NCI-H2107 treated with DMSO at 0.1 percent for 48 hours (cell line): Measurements from ENCODE around the gene CDC42BPB.

Experiments used
- DNase-seq: peaks from one replicate; lab custom pipeline; 2025; ENCODE audit not compliant: unreplicated experiment; lab: John Stamatoyannopoulos, UW

CDC42BPB gene

DNA sequence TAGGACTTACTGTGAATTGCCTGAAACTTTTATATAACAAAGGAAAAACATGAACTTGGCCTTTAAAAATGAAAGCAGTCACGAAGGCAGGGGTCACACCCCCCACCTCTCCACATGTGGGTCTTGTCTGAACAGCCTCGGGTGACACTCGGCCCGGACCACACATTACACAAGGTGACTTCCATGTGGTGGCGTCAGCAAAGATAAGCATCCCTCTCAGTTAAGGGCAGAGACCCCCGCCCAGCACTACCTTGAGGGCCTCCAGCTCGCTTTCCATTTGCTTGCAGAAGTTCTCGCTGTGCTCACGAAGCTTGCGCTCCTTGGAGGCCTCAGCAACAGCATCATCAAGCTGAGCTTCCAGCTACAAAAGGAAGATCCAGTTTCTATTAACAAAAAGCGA is 87.4 kb downstream of the CDC42BPB start:
- no peak for DNase-seq

DNA sequence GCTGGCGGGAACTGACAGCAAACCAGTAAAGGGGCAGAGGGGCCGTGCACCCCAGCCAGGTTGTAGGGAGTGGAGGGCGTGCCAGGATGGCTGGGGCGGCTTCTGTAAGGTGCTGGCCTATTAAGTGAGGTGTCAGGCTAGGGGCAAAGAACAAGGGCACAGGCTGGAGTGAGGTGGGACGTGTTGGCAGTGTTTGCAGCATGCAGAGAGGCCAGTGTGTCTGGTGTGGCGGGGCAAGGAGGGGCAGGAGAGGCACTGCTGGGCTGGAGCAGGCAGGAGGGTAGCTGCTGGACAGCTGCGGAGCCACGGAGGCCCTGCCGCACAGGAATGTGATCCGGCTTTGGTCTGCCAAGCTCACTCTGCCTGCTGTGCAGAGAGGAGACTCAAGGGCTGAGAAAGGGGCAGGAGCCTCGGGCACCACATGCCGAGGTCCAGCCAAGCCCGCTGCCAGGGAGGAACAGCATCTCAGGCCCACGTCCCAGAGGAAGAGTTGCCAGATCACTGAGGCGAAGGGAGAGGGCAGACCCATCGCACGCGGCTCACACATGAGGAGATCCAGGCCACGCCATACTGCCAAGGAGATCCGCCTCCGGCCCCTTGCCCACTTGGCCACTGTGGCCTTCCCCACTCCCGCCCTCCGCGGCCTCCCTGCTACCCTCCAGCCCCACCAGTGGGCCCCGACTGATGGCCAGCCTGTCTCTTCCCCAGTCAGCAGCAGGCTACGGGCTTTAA is 88.1 kb downstream of the CDC42BPB start:
- no peak for DNase-seq

DNA sequence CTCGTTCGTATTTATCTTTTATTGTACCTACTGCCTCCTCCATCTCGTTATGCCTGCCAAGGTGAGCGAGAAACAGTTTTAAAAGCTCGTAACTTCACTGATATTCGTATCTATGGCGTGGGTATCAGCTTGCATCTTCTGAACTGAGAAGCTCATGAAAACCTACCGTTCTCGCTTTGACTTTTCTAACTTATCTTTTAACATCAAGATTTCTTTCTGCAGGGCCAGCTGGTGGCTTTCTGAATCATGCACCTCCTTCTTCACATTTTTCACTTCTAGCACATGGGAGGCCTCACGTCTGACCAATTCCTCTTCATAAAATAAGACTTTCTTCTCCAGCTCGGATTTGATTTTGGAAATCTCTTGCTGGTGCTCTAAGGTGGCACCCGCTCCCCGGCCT is 89.0 kb downstream of the CDC42BPB start:
- DNase-seq: no peak

DNA sequence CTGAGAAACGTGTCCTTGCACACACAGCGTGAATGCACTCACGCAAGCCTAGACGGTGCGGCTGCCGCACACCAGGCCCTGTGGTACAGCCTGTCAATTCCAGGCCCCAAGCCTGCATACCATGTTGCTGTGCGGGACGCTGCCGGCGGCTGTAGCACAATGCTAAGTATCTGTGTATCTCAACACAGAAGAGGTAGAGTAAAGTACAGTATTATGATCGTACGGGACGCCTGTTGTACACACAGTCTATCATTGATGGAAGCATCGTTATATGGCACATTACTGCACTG is 89.9 kb downstream of the CDC42BPB start:
- no peak for DNase-seq

DNA sequence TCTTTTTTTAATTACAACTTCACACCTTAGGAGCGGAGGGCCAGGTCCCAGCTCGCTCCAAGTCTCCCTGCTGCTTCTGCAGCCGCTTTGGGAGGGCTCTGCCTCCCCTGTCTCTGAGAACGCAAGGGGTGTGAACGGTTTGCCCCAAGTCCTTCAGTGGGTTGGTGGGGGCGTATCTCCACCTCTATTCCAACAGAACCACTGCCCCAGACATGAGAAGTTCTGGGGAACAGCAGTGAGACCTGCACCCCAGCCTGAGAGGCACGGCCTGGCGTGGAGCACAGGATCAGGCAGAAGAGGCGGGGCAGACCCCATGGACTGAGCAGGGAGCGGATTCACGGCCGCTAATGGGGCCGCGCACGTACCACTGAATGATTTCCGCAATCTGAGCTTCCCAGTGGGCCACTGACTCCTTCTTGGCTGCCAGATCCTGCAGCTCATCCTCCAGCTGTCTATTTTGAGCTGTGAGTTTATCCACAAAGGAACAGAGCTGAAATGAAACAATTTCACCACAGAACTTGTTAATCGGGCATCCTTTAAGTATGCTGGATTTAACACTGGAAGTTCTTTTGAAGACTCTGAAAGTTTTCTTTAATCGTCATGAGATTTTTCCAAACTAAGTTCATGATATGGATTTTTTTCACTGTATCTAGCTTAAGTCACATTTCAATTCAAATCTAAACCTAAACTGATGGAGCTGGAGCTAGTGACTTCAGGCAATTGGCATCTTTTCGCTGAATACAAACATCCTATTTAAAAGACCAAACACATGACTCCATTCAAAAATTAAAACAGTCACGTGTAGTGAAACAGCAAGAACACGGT is 90.5 kb downstream of the CDC42BPB start:
- DNase-seq: no peak

DNA sequence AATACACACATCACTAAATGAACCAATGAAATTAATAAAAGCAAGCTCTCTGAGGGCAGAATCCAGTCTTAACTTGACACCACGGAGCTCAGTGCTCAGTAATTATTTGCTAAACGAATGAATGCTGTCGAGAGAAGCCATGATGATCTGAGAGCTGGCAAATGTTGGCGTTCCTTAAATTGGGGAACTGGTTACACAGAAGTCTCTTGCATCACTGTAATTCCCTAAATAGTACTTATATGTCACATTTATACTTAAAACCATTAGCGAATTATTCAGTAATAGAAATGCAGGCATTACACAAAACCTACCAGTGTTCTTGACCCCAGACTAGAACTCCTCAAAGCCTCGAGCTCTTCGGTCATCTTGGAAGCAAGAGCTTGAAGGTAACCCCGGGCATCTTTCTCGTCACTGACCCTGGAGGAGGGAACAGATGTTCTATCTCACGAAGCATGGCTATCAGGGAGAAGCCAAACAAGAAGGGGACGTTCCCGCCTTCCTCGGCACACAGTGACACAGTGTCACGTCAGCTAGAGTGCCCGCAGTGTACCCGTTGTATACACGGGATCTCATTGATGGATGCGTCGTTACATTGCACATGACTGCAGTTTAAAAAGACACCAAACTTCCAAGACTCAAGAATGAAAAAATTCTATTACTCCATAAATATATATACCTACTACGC is 91.2 kb downstream of the CDC42BPB start:
- no peak for DNase-seq

DNA sequence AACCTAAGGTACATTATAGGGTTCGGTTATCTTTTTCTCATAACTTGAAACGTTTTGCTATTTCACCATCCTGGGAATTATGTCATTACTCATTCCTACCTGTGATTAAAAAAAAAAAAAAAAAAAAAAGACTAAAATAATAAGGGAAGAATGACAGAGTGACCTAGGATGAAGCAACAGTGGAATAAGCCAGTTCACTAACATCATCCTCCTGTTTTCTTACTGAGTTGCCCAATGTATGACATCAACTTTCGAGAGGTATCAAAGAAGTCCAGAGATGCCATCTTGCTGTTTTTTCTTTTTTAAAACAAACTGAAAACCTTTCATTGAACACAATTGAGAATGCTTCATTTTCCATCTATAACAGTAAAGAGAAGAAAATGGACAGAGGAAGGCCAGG is 92.1 kb downstream of the CDC42BPB start:
- no peak for DNase-seq

DNA sequence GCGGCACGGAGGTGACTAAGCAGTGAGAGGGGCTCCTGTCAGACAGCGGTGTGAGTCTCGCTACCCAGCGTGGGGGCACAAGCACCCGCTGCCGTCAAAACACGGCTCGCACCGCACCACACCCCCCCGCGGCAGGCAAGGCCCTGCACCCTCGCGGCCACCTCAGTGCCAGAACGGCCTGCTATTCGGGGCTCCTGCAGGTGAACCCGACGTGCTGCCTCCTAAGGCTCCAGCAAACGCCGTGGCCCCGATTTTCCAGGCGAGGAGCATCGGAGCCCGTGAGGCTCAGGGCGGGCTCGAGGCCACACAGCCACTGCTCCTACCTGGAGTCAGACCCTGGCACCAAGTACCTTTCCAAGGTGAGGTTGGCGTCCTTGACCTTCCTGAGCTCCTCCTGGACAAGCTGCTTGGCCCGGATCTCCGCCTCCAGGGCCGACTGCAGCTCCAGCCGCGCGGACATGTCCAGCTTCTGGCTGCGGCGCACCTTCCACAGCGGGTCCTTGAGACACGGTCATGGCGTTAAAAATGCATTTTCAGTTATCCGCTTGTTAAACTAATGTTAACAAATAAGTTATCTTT is 93.1 kb downstream of the CDC42BPB start:
- DNase-seq: no peak

DNA sequence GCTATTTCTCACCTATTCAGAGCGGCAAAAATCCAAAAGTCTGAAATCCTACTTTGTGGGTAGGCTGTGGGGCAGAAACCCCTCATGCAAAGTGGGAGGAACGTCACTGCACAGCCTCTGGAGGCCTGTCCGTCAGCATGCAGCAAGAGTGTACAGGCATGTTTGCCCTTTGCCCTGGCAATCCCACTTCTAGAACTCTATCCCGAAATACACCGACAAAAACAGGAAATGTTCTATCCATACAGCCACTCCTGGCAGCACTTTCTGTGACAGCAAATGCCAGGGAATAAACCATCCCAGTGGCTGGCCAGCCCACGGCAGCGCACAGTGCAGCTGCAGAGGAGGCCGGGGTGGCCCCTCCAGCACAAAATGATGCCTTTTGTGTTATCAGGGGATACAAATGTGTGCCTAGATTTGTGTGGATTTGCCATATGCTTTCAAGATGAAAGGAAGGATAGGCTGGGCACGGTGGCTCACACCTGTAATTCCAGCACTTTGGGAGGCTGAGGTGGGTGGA is 95.2 kb downstream of the CDC42BPB start:
- no peak for DNase-seq

DNA sequence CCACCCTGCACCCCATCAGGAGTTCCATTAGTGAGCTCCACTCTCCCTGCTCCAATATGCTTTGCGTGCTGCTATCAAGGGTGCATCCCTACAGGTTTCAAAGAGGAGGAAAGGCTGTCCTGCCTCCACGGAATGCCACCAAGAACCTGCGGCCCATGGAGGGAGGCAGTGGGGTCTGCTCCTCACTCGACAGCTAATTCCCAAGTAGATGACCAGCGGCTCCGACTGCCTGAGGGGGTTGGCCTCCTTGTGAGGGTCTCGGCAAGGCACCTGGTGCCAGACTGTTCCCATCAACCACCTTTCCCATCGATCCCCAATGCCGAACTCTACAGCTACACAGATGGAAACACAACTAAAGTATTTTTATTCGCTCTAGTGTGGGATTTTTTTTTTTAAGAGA is 98.9 kb downstream of the CDC42BPB start:
- no peak for DNase-seq

DNA sequence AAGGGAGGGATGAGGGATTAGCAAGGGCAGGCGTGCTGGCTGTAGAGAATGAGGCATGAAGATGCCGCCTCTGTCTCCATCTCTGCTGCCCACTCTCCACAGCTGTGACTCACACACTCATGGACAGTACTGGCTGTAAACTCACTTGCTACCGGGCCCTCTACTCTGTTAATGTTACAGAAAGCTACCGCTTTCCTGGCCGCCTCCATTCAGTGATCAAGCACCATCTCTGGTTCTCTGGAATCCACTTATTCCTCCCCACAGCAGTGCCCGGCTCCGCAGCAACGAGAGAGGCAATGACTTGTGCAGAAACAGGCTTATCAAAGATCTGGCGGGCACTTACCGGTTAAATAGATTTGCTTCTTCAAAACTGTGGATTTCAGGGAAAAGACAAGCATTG is 100.1 kb downstream of the CDC42BPB start:
- DNase-seq: no peak

DNA sequence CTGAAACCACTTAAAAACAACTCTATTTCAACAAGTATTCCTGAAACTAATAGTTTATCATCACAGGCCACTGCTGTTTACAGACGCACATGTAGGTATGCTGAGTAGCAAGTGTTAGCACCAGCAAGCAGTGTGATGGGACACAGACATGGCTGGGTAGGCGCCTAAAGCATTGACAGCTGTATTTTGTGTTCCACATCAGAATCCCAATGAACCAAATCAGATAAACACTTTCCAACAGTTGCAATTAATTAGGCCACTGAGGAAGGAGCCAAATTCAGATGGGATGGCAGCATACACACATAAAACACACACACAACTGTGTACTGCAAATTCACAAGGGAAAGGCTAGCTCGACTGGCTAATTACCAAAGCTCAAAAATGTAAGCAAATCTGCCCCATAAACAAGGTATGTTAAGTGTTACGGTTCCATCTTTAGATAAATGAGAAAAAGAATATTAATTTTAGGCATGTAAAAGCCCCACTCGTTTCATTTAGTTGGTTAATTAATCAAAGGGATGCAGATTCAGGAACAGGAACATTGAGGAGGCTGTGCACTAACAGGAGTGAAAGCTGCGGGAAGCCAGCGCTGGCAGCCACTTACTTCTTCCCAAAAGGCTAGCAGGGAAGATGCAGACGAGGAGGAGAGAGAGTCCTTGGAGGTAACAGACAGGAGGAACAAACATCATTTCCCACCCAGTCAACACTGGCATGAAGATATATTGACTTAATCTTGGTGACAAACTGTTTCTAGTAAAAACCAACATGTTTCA is 101.5 kb downstream of the CDC42BPB start:
- DNase-seq: no peak

DNA sequence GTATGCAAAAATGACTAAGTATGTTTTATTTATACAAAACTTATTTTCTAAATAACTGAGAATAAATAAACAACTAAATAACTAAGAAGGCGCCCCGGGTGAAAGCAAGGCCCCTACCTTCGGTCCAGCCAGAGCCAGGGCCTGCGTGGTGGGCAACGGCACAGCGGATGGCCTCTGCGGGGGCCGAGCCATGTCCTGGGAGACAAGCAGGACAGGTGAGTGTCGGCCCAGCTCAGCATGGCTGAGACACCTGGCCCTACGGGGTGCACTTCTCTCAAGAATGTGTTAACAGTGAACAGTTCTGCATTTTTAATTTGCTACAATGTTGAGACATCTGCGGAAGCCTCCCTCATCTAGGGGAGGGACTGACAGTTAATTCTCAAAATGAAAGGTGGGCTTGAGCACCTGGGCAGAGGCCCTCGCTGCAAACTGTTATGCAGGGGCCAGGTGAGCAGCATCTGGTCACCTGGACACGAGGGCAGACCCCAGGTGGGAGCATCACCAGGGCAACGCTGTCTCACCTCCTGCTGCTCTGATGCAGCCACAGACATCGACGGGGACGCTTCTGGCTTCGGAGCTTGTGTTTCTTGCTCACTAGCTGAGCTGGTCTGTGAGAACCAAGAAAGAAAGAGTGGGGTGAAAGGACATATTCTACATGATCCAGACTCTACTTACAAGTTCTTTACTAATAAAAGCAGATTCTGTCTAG is 103.1 kb downstream of the CDC42BPB start:
- no peak for DNase-seq

DNA sequence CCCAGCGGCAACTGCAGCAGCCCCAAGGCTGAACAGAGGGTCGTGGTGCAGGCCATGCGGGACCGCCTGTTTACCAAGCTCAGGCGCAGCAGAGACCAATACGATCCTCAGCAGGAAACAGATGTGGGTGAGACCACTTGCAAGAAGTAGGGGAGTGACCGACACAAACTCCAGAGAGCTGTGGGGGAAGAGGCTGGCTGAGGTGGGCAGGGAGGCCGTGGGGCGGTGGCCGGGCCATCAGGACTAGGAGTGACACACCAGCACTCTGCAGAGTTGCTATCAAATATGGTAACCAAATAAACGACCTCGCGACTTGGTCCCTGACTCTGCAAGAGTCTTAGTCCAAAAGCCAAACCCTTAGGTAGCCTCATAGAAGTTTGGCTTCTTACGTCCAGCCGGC is 104.2 kb downstream of the CDC42BPB start:
- no peak for DNase-seq

DNA sequence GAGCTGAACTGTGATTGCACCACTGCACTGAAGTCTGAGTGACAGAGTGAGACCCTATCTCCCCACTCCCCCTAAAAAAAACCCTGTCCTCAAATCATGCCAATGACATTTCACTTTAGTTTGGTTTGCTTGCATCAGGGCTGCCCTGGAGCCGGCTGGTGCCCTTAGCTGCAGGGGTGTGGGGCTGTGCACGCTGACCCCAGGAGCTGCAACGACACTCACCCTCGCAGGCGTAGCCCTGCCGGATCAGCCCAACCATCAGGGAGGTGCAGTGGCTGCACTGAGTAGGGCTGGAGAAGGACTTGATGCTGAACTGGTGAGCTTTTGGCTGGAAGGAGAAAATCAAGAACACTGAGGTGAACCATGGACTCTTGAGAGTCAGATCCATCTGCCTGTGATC is 105.1 kb downstream of the CDC42BPB start:
- DNase-seq: no peak

DNA sequence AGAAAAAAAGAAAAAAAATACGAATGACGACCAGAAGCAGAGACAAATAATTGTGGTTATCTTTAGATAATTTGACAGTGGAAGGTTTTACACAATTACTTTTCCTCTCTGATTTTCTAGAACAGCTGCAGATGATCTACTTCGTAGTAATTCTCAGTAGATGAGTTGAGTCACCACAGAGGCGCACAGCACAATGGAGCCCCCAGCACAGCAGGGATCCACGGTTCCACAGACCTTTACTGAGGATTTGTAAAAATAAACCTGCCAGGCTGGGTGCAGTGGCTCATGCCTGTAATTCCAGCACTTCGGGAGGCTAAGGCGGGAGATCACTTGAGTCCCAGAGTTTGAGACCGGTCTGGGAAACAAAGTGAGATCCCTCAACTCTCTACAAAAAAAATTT is 105.5 kb downstream of the CDC42BPB start:
- no peak for DNase-seq

DNA sequence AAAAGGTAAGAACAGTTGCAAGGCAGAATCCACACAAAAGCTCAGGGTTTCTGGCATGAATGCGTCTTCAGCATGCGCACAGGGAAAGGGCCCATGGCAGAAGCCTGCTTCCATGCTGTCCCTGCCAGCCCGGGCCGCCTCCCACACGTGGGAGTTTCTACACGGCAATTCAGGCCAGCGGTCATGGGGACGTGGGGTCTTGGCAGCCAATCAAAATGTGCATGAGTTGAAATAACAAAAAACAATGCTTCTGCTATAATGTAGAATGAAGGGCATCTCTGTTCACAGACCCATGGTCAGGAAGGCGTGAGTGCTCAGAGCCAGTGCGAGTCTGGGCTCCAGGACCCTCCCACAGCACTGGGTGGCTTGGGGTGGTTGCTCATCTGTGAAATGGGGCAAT is 106.3 kb downstream of the CDC42BPB start:
- DNase-seq: no peak

DNA sequence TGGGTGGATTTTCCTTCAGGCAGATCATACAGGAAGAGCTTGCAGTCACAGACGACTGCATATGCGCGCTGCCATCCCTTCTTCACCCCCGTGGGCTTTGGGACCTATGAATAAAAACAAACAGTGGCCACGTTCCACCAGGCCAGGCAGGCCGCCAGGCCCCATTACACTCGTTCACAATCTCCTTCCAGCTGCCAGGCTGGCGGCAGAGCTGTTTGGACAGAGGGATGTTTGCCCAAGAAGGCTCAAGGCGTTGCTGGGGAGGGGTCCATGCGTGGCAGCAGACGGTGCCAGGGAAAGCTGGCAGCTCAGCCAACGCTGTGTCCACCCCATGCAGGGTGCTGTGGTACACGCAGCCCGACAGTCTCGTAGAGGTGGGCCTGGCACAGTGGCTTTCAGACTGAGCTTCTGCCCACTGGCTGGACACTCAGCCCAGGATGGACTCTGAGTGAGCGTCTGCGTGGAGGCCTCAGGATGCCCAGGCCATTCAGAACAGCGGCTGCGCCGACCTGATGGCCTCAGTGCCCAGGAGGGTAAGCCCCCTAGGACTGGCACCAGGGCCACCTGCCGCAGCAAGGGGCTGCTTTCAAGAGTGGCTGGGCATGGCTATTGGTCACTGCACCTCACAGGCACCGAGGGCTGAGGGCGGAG is 107.4 kb downstream of the CDC42BPB start:
- DNase-seq: no peak

DNA sequence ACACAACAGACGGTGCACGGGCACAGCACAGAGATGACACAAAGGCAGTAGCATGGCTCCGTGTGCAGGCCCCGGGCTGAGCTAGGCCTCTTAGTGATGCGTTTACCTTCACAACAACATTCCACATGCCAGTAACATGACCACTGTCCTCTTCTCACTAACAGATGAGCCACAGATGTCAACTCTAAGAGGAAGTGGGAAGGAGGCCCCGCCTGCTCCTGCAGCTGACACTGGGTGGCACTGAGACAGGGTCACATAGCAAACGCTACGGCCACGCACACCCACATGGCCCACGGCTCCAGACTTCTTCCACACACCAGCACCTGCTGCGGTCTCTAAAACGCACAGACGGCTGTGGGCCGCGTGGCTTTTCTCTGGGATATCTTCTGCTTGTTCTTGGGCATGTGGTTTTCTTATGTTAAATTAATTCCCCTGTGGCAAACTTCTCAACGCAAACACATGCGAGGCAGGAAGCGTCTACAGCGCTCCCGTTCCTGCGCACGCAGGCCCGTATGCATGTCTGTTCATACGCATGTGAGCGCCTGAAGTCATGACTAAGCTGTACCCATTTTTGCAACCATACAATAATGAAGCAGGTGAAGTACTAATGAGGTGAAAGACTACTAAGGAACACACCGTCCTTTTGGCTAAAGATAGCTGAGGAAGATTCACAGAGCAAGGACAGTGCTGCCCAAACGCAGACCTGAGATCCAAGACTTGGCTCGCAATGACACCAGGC is 108.1 kb downstream of the CDC42BPB start:
- DNase-seq: no peak
